Lung (tissue), 12 donors: ENCODE data around the gene DOC2B. TPM values are rescaled to one million over a fixed set of nuclear protein-coding genes. Genes with fewer than 3 reads are reported as not detected.
"Not testable (repeated sequence)": the region's sequence is repeated elsewhere in the genome, so short reads cannot be mapped to it uniquely, and the experiment has no call there.

Experiments
- ATAC-seq: fragments of 200-7000 bp; cut with Tn5 transposase; one replicate; pipeline ENCODE4 v1.9.1; 2020; ENCODE audit warnings: moderate number of reproducible peaks; ENCODE audit not compliant: insufficient read depth, low FRiP score
- DNase-seq, 3 donors: peaks; one replicate each; pipeline ENCODE4 v3.0.0-alpha.2; 2013 to 2017
- H3K27ac ChIP-seq, 2 donors: one replicate each; pipeline ENCODE4 v1.5.1; 2013; ENCODE audit warnings: mild to moderate bottlenecking in 2 of 2, moderate library complexity in 2 of 2, control low read depth in 1 of 2, inconsistent platforms in 1 of 2, low read depth in 1 of 2, low read length in 1 of 2
- H3K27me3 ChIP-seq, 3 donors: one replicate each; pipeline ENCODE4 v1.5.1; 2013; ENCODE audit warnings: low read length in 2 of 3; ENCODE audit not compliant: control insufficient read depth in 3 of 3, insufficient read depth in 3 of 3
- H3K36me3 ChIP-seq, 4 donors: one replicate each; pipeline ENCODE4 v1.5.1; 2013; ENCODE audit warnings: low read length in 4 of 4, mild to moderate bottlenecking in 1 of 4, moderate library complexity in 1 of 4; ENCODE audit not compliant: control insufficient read depth in 4 of 4, insufficient read depth in 4 of 4
- H3K4me1 ChIP-seq, 5 donors: one replicate each; pipeline ENCODE4 v1.5.1; 2013; ENCODE audit warnings: low read length in 5 of 5, mild to moderate bottlenecking in 2 of 5, moderate library complexity in 1 of 5; ENCODE audit not compliant: control insufficient read depth in 5 of 5, insufficient read depth in 5 of 5
- H3K4me3 ChIP-seq: one replicate; pipeline ENCODE4 v1.5.1; 2013; ENCODE audit warnings: mild to moderate bottlenecking, control low read depth, moderate library complexity
- H3K9ac ChIP-seq, 2 donors: one replicate each; pipeline ENCODE4 v1.5.1; 2013; ENCODE audit warnings: low read length in 2 of 2, control low read depth in 1 of 2; ENCODE audit not compliant: insufficient read depth in 1 of 2
- H3K9me3 ChIP-seq, 4 donors: one replicate each; pipeline ENCODE4 v1.5.1; 2013; ENCODE audit warnings: low read length in 3 of 4, mild to moderate bottlenecking in 1 of 4, moderate library complexity in 1 of 4; ENCODE audit not compliant: control insufficient read depth in 4 of 4, insufficient read depth in 3 of 4
- CTCF ChIP-seq: IDR thresholded peaks from 2 replicates; pipeline ENCODE4 v1.5.1; 2012; ENCODE audit warnings: mild to moderate bottlenecking; ENCODE audit errors: control extremely low read depth, extremely low read depth
- WGBS, 2 donors: extraction: QIAGEN DNeasy Blood & Tissue Kit; methylation state at CpG; one replicate each; pipeline ENCODE4 v1.1.7; 2013; 5-methylcytosine and 5-hydroxymethylcytosine counted together
- polyA plus RNA-seq, 2 donors: library from polyadenylated mRNA; stranded (reverse); fragments of 200-250 nt; gene quantifications; one replicate each; pipeline ENCODE4 v1.2.1, GENCODE V29; 2013
- total RNA-seq, 2 donors: library from RNA; depleted of rRNA in 1 of 2; stranded (reverse); fragments of >200 nt in 1 of 2; gene quantifications; one replicate each; pipeline ENCODE4 v1.2.1, GENCODE V29; 2014 to 2021
- donor health status: control.
- donor health status: control.
- donor health status: Bipolar disorder and iron deficiency.
- donor health status: healthy.
- donor health status: DM: yes; HTN: yes; CAD: no.

The DOC2B gene
- total and polyA plus RNA-seq, 4 donors, result 3.0 to 7.5 (median 5.3) TPM

DNA sequence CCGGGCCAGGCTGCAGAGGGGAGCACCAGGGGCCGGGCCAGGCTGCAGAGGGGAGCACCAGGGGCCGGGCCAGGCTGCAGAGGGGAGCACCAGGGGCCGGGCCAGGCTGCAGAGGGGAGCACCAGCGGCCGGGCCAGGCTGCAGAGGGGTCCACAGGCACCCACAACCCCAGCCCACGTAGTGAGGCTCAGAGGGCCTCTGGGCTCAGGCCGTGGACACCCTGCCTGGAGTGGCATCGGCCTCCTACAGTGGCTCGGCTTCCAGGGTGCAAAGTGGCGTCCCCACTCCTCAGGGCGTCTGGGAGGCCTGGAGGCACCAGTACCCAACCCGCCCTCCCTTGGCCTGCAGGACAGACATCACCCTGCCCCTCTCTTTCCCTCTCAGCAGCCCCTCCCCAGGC is 9.6 kb downstream of the DOC2B start:
- Histone ChIP-seq H3K9ac (no peak overlapping the region), H3K36me3 (no peaks in the 10 kb centered on the region), H3K4me3 (no peak overlapping the region), H3K27me3 (no peaks in the 10 kb centered on the region), H3K9me3 (no peaks in the 10 kb centered on the region), H3K4me1 (no peaks in the 10 kb centered on the region), H3K27ac (no peak overlapping the region)
- DNase-seq, result no peak
- 93% methylated on average over 12 of the region's 13 CpGs for WGBS, 2 donors
- no peak for ATAC-seq
- TF ChIP-seq CTCF, result no peak

GRCh38 chr17:170130-170670 is 11.2 kb downstream of the DOC2B start:
- ATAC-seq (no peak), DNase-seq (no peak)
- Histone ChIP-seq H3K9me3 (no peaks in the 10 kb centered on the region), H3K4me3 (no peak overlapping the region), H3K36me3 (no peaks in the 10 kb centered on the region), H3K27me3 (no peaks in the 10 kb centered on the region), H3K9ac (no peak overlapping the region), H3K4me1 (no peaks in the 10 kb centered on the region), H3K27ac (no peak overlapping the region)
- 90 to 99% methylated on average over 6 of the region's 6 CpGs for WGBS, 2 donors
- TF ChIP-seq CTCF, result no peak

- not testable (repeated sequence) for H3K27ac ChIP-seq, DNase-seq, H3K4me1 ChIP-seq, H3K27me3 ChIP-seq, H3K9me3 ChIP-seq, H3K9ac ChIP-seq, ATAC-seq, H3K36me3 ChIP-seq, H3K4me3 ChIP-seq
- 69 to 83% methylated on average over 9 of the region's 11 CpGs for WGBS, 2 donors
Measured at GRCh38 chr17:168614-169013, 12.8 kb downstream of the DOC2B start.

DNA sequence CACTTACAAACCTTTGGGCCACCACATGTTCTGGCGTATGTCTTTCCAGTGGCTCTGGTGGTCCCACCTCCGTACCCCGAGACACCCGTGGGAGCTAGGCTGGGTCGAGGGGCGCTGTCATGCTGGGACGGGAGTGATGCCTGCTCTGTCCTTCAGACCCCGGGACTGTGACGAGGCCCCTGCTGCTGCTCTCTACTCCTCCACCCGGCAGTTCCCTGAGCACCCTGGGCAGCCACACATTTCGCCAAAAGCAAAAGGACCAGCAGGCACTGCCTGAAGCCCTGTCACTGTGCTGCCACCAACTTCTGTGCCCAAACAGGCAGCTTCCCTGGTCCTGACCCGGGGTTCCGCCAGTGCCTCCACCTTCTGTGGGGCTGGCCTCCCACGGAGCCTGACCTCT is 15.5 kb downstream of the DOC2B start:
- no peak for DNase-seq
- H3K4me3 ChIP-seq, result no peak overlapping the region
- H3K9ac ChIP-seq, result no peak overlapping the region

More for the DNA sequence above, 15.5 kb downstream of the DOC2B start:
- Histone ChIP-seq H3K36me3 (no peaks in the 10 kb centered on the region), H3K4me1 (no peaks in the 10 kb centered on the region), H3K9me3 (no peaks in the 10 kb centered on the region), H3K27me3 (no peaks in the 10 kb centered on the region), H3K27ac (no peak overlapping the region)
- 93 to 95% methylated on average over 14 of the region's 14 CpGs for WGBS, 2 donors
- TF ChIP-seq CTCF, result no peak
- no peak for ATAC-seq
